SU-DHL-6 (cell line): ENCODE results near the gene C5orf47.

Experiments
- H2AFZ ChIP-seq: fragments of 200-600 bp; sonication (generic); 2 replicates; pipeline ENCODE4 v1.6.1; 2014; ENCODE audit warnings: low read depth, mild to moderate bottlenecking, moderate library complexity, mixed read lengths, antibody characterized with exemption, low read length; ENCODE audit not compliant: severe bottlenecking
- H3F3A ChIP-seq: fragments of 200-600 bp; shearing (Covaris generic); 2 replicates; pipeline ENCODE4 v1.6.0; 2016; ENCODE audit warnings: antibody characterized with exemption, mild to moderate bottlenecking; ENCODE audit not compliant: insufficient read depth
- H3K27ac ChIP-seq: fragments of 200-600 bp; sonication (generic); 2 replicates; pipeline ENCODE4 v1.5.1; 2016; ENCODE audit warnings: low read depth, mild to moderate bottlenecking, low read length, moderate library complexity, mixed read lengths
- H3K27me3 ChIP-seq: fragments of 200-600 bp; sonication (generic), shearing (Covaris generic); 2 replicates; pipeline ENCODE4 v1.6.0; 2014; ENCODE audit warnings: mild to moderate bottlenecking, low read length
- H3K36me3 ChIP-seq: fragments of 200-600 bp; sonication (generic); 2 replicates; pipeline ENCODE4 v1.6.1; 2014; ENCODE audit warnings: mild to moderate bottlenecking, low read length, mixed read lengths
- H3K4me2 ChIP-seq: fragments of 300-600, 200-600 bp; shearing (Covaris generic), sonication (generic); 2 replicates; pipeline ENCODE4 v1.6.0; 2014; ENCODE audit warnings: low read length, low read depth, mild to moderate bottlenecking; ENCODE audit not compliant: poor library complexity, severe bottlenecking
- H3K4me3 ChIP-seq: fragments of 200-600 bp; sonication (generic); 2 replicates; pipeline ENCODE4 v1.5.1; 2014; ENCODE audit warnings: antibody characterized with exemption, low read length, mild to moderate bottlenecking, mixed read lengths; ENCODE audit not compliant: insufficient read depth, poor library complexity, severe bottlenecking
- H3K79me2 ChIP-seq: fragments of 200-600 bp; sonication (generic); 2 replicates; pipeline ENCODE4 v1.6.1; 2014; ENCODE audit warnings: mild to moderate bottlenecking, low read length, moderate library complexity; ENCODE audit not compliant: insufficient read depth
- H3K9ac ChIP-seq: fragments of 200-600 bp; sonication (generic); 2 replicates; pipeline ENCODE4 v1.7.0; 2014; ENCODE audit warnings: mild to moderate bottlenecking, low read length
- H3K9me2 ChIP-seq: fragments of 200-600 bp; sonication (generic); replicated peaks from 2 replicates; pipeline ENCODE4 v1.6.1; 2014; ENCODE audit warnings: low read length; ENCODE audit not compliant: insufficient read depth
- H3K9me3 ChIP-seq: fragments of 200-600 bp; sonication (generic); 2 replicates; pipeline ENCODE4 v1.6.1; 2014; ENCODE audit warnings: low read length, mixed read lengths; ENCODE audit not compliant: insufficient read depth
- H4K20me1 ChIP-seq: fragments of 200-600 bp; sonication (generic); 2 replicates; pipeline ENCODE4 v1.6.1; 2014; ENCODE audit warnings: low read depth, mild to moderate bottlenecking, antibody characterized with exemption, low read length, moderate library complexity, mixed read lengths
- EZH2phosphoT487 ChIP-seq: fragments of 200-600 bp; sonication (generic), shearing (Covaris generic); conservative IDR thresholded peaks from 2 replicates; pipeline ENCODE4 v1.6.1; 2018; ENCODE audit warnings: mild to moderate bottlenecking, antibody characterized with exemption, low read length, moderate library complexity, mixed read lengths
- TF ChIP-seq, protein P1 (sequence below): fragments of 200-600 bp; sonication (generic); IDR thresholded peaks from one replicate; pipeline ENCODE4 v1.5.1; 2017; ENCODE audit warnings: antibody characterized with exemption, mild to moderate bottlenecking, low read length, moderate library complexity; ENCODE audit not compliant: insufficient read depth, poor library complexity, severe bottlenecking

The C5orf47 gene

GRCh38 chr5:173962436-173962972 is 26.5 kb upstream of the C5orf47 start:
- H3K9me2 ChIP-seq: no peaks in the 10 kb centered on the region
- no peak for TF ChIP-seq EZH2phosphoT487
- TF ChIP-seq, protein P1, sequence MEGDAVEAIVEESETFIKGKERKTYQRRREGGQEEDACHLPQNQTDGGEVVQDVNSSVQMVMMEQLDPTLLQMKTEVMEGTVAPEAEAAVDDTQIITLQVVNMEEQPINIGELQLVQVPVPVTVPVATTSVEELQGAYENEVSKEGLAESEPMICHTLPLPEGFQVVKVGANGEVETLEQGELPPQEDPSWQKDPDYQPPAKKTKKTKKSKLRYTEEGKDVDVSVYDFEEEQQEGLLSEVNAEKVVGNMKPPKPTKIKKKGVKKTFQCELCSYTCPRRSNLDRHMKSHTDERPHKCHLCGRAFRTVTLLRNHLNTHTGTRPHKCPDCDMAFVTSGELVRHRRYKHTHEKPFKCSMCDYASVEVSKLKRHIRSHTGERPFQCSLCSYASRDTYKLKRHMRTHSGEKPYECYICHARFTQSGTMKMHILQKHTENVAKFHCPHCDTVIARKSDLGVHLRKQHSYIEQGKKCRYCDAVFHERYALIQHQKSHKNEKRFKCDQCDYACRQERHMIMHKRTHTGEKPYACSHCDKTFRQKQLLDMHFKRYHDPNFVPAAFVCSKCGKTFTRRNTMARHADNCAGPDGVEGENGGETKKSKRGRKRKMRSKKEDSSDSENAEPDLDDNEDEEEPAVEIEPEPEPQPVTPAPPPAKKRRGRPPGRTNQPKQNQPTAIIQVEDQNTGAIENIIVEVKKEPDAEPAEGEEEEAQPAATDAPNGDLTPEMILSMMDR: no peak
- H3K9me3 ChIP-seq: no peaks in the 10 kb centered on the region
- H3K27ac ChIP-seq: no peak overlapping the region
- peaks cover 19% of the 10 kb centered on the region for H3F3A ChIP-seq
- peaks cover 13% of the 10 kb centered on the region; the same call in 1 of the 2 replicates for H3K36me3 ChIP-seq
- H2AFZ ChIP-seq: no peak overlapping the region
- H3K9ac ChIP-seq: no peak overlapping the region
- no peaks in the 10 kb centered on the region for H4K20me1 ChIP-seq
- H3K27me3 ChIP-seq: no peaks in the 10 kb centered on the region
- no peak overlapping the region for H3K4me2 ChIP-seq
- H3K4me3 ChIP-seq: no peak overlapping the region
- H3K79me2 ChIP-seq: no peaks in the 10 kb centered on the region

DNA sequence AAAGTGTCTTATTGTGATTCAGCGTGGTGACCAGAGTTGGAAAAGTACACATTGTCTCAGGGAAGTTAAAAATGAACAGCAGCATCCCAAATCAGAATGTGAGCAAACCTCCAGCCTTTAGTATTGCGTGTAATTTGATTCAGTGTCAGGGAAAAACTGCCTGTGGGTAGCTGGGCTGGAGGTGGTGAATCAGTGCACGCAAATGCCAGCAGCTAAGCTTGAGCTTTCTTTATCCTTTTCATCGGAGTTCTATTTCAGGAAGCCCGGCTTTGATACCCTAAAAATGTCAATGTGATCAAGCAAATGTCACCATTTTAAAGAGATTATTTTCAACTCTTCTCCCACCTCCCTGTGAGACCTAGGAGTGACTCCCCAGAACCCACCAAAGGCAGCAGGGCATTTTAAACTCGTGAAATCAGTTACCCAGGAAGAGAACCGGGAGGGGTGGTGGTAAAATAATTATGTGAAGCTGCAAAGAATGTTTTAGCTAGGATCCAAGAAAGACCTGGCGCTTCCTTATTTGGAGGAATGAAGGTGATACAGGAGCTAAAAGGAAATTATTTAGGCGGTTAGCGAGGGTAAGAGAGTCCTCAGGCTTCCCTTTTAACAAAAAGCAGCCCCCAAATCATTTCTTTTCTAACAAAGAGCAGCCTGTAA is 25.7 kb upstream of the C5orf47 start:
- Histone ChIP-seq H3K36me3 (peaks cover 6% of the 10 kb centered on the region; the same call in 1 of the 2 replicates), H3K79me2 (no peaks in the 10 kb centered on the region), H3K4me3 (no peak overlapping the region), H3F3A (peaks cover 19% of the 10 kb centered on the region), H3K9me2 (no peaks in the 10 kb centered on the region), H3K9me3 (no peaks in the 10 kb centered on the region), H3K27ac (no peak overlapping the region), H3K27me3 (no peaks in the 10 kb centered on the region), H3K9ac (no peak overlapping the region), H3K4me2 (no peak overlapping the region), H2AFZ (no peak overlapping the region), H4K20me1 (no peaks in the 10 kb centered on the region)
- TF ChIP-seq, protein P1: no peak
- TF ChIP-seq EZH2phosphoT487: no peak

- no peaks in the 10 kb centered on the region for H3K9me2 ChIP-seq
- H3K4me3 ChIP-seq: no peak overlapping the region
- no peaks in the 10 kb centered on the region for H3K27me3 ChIP-seq
- H3F3A ChIP-seq: peaks cover 19% of the 10 kb centered on the region
- no peak for TF ChIP-seq EZH2phosphoT487
- TF ChIP-seq, protein P1: no peak
- H3K27ac ChIP-seq: no peak overlapping the region
- no peak overlapping the region for H3K9ac ChIP-seq
- no peak overlapping the region for H2AFZ ChIP-seq
- H3K4me2 ChIP-seq: no peak overlapping the region
- H3K36me3 ChIP-seq: no peaks in the 10 kb centered on the region
- no peaks in the 10 kb centered on the region for H3K9me3 ChIP-seq
- H3K79me2 ChIP-seq: no peaks in the 10 kb centered on the region
- no peaks in the 10 kb centered on the region for H4K20me1 ChIP-seq
Observed at GRCh38 chr5:173963867-173964441, 25.0 kb upstream of the C5orf47 start.
